GM12872 (cell line): ENCODE results near the gene ARMC3.

Experiments used
- CTCF ChIP-seq: IDR thresholded peaks from 3 replicates; pipeline ENCODE4 v1.5.1; 2011; ENCODE audit warnings: low read depth, mild to moderate bottlenecking, low read length, moderate library complexity; ENCODE audit not compliant: insufficient read depth

The ARMC3 gene

GRCh38 chr10:23073527-23073926 is 145.7 kb downstream of the ARMC3 start:
- TF ChIP-seq CTCF: no peak

GRCh38 chr10:23075672-23076071 is 147.8 kb downstream of the ARMC3 start:
- TF ChIP-seq CTCF: no peak

GRCh38 chr10:23078114-23078513 is 150.3 kb downstream of the ARMC3 start:
- TF ChIP-seq CTCF: no peak

- TF ChIP-seq CTCF: no peak
These were observed 151.8 kb downstream of the ARMC3 start for GRCh38 chr10:23079700-23080099.

GRCh38 chr10:23080262-23080661 is 152.4 kb downstream of the ARMC3 start:
- TF ChIP-seq CTCF: no peak

- TF ChIP-seq CTCF: no peak
These were observed 153.4 kb downstream of the ARMC3 start for GRCh38 chr10:23081221-23081750.

- TF ChIP-seq CTCF: peak; percentile 35; the same call in 1 of the 3 replicates
These were observed 154.0 kb downstream of the ARMC3 start for GRCh38 chr10:23081891-23082290.
